ENCODE data around the gene RRP12. TPM values are rescaled to one million over a fixed set of nuclear protein-coding genes. Genes with fewer than 3 reads are reported as not detected.

RRP12 gene
- total RNA-seq: 10 to 100 TPM; 25.9 to 91.4 (median 33.5) TPM
- 32.8 TPM for total RNA-seq (2013)
- total RNA-seq: 17.9 to 657 (median 269) reads per million in 29 experiments

- Histone ChIP-seq H3K27me3 (replicated peaks in 1 of 2; ENCODE audit: control insufficient read depth in 2 of 2, extremely low read depth in 1 of 2, insufficient read depth in 2 of 2, low read length in 1 of 2) (no peaks in the 10 kb centered on the region), H3K4me3 (ENCODE audit: control insufficient read depth in 1 of 2, extremely low read depth in 1 of 2, low read length in 1 of 2) (peak within 1 kb of the TSS; percentile 69 to 95), H3K36me3 (ENCODE audit: control insufficient read depth in 2 of 2, extremely low read depth in 1 of 2, insufficient read depth in 1 of 2, low read length in 1 of 2) (peaks cover 2 to 9% of the 10 kb centered on the region in 2 donors), H3K9me3 (no peaks in the 10 kb centered on the region), H3K27ac (ENCODE audit: low read length) (peak within 1 kb of the TSS; percentile 85), H3K4me1 (ENCODE audit: control insufficient read depth in 1 of 2, extremely low read depth in 1 of 2, insufficient read depth in 2 of 2, low read length in 2 of 2) (peaks cover 5 to 16% of the 10 kb centered on the region in 2 experiments)
- Mint-ChIP-seq H3K4me1 (peaks cover 15 to 20% (median 16%) of the 10 kb centered on the region in 3 donors), H3K36me3 (peaks cover 6% of the 10 kb centered on the region), H3K27me3 (no peaks in the 10 kb centered on the region), H3K9me3 (no peaks in the 10 kb centered on the region), H3K4me3 (peak within 1 kb of the TSS; percentile 93 to 98 (median 95)), H3K27ac (peak within 1 kb of the TSS; percentile 93)
- ChIA-PET CTCF (interaction anchor here in 1 of 2 donors (0.6 to 2.7 kb wide), 11 partner anchors 9 to 328 kb away, joined by 3 to 14 read pairs (median 4); partner anchors contain the start of genes FRAT1 and PGAM1), POLR2A (interaction anchor here (0.5 to 1.6 kb wide), 23 partner anchors 8 to 1271 kb away, joined by 3 to 16 read pairs (median 4); partner anchors contain the start of gene GOLGA7B (in 1 of the 2))
- peak; percentile 96 to 99 (median 99) for ATAC-seq (replicated peaks in 1 of 4)
- WGBS (ENCODE audit: insufficient coverage): 0% methylated on average over 30 of the region's 39 CpGs
- peak; percentile 47 to 97 (median 85) for DNase-seq
Measured at GRCh38 chr10:97400665-97401454, at the start of gene RRP12. RRP12 (minus strand) TSS chr10:97401340; CDS start chr10:97401231, 109 bp downstream.

GRCh38 chr10:97450828-97451227 is 49.7 kb upstream of the RRP12 start:
- Mint-ChIP-seq H3K4me1 (peaks cover 26 to 68% (median 67%) of the 10 kb centered on the region in 3 donors), H3K27me3 (no peaks in the 10 kb centered on the region), H3K27ac (peak overlapping the region; percentile 46 to 54), H3K4me3 (no peak overlapping the region), H3K9me3 (no peaks in the 10 kb centered on the region), H3K36me3 (peaks cover 20% of the 10 kb centered on the region)
- ATAC-seq (replicated peaks in 1 of 4) (no peak), DNase-seq (no peak)
- H3K27me3 ChIP-seq (replicated peaks in 1 of 2; ENCODE audit: control insufficient read depth in 2 of 2, extremely low read depth in 1 of 2, insufficient read depth in 2 of 2, low read length in 1 of 2): no peaks in the 10 kb centered on the region
- peaks cover 0 to 18% of the 10 kb centered on the region in 2 experiments for H3K4me1 ChIP-seq (ENCODE audit: control insufficient read depth in 1 of 2, extremely low read depth in 1 of 2, insufficient read depth in 2 of 2, low read length in 2 of 2)
- no CpG with 5 or more reads among the region's 2 CpGs for WGBS (ENCODE audit: insufficient coverage)
- no peak overlapping the region for H3K27ac ChIP-seq (ENCODE audit: low read length)
- H3K36me3 ChIP-seq (ENCODE audit: control insufficient read depth in 2 of 2, extremely low read depth in 1 of 2, insufficient read depth in 1 of 2, low read length in 1 of 2): peaks cover 5 to 30% of the 10 kb centered on the region in 2 donors
- no peaks in the 10 kb centered on the region for H3K9me3 ChIP-seq
- ChIA-PET CTCF (interaction anchor here in 1 of 2 donors (0.7 kb wide), 1 partner anchor 12 kb away, joined by 3 read pairs; no protein-coding TSS in a partner anchor), POLR2A (interaction anchor here in 1 of 2 donors (0.6 kb wide), 1 partner anchor 41 kb away, joined by 3 read pairs; no protein-coding TSS in a partner anchor)
- no peak overlapping the region for H3K4me3 ChIP-seq (ENCODE audit: control insufficient read depth in 1 of 2, extremely low read depth in 1 of 2, low read length in 1 of 2)

GRCh38 chr10:97445722-97446639 is 44.8 kb upstream of the RRP12 start, which contains the start of the genes EXOSC1 and ZDHHC16:
EXOSC1 (minus strand) TSS chr10:97446006; CDS start chr10:97445985, 21 bp downstream.
ZDHHC16 (plus strand) TSS chr10:97446175; CDS start chr10:97451676, 5,501 bp downstream.
- Histone ChIP-seq H3K36me3 (ENCODE audit: control insufficient read depth in 2 of 2, extremely low read depth in 1 of 2, insufficient read depth in 1 of 2, low read length in 1 of 2) (peaks cover under 1 to 15% of the 10 kb centered on the region in 2 donors), H3K9me3 (no peaks in the 10 kb centered on the region), H3K4me3 (ENCODE audit: control insufficient read depth in 1 of 2, extremely low read depth in 1 of 2, low read length in 1 of 2) (peak within 1 kb of the TSS; percentile 72 to 88), H3K27ac (ENCODE audit: low read length) (peak within 1 kb of the TSS; percentile 52), H3K27me3 (replicated peaks in 1 of 2; ENCODE audit: control insufficient read depth in 2 of 2, extremely low read depth in 1 of 2, insufficient read depth in 2 of 2, low read length in 1 of 2) (no peaks in the 10 kb centered on the region), H3K4me1 (ENCODE audit: control insufficient read depth in 1 of 2, extremely low read depth in 1 of 2, insufficient read depth in 2 of 2, low read length in 2 of 2) (peaks cover 8 to 19% of the 10 kb centered on the region in 2 experiments)
- Mint-ChIP-seq H3K36me3 (peaks cover 12% of the 10 kb centered on the region), H3K4me3 (peak within 1 kb of the TSS; percentile 98 to 99 (median 98)), H3K4me1 (peaks cover 39 to 56% (median 55%) of the 10 kb centered on the region in 3 donors), H3K27me3 (no peaks in the 10 kb centered on the region), H3K27ac (peak within 1 kb of the TSS; percentile 91 to 94), H3K9me3 (no peaks in the 10 kb centered on the region)
- ATAC-seq (replicated peaks in 1 of 4) (peak; percentile 97 to 98 (median 98)), DNase-seq (peak; percentile 72 to 93 (median 86))
- POLR2A ChIA-PET: interaction anchor here in 1 of 2 donors (0.6 kb wide), 1 partner anchor 1768 kb away, joined by 4 read pairs; no protein-coding TSS in a partner anchor
- WGBS (ENCODE audit: insufficient coverage): 0% methylated on average over 56 of the region's 66 CpGs
- CTCF ChIA-PET: interaction anchor here in 1 of 2 donors (0.6 to 1.7 kb wide), 2 partner anchors 16 to 43 kb away, joined by 4 to 6 read pairs; no protein-coding TSS in a partner anchor

GRCh38 chr10:97445357-97445721 is 44.2 kb upstream of the RRP12 start:
- H3K4me3 ChIP-seq (ENCODE audit: control insufficient read depth in 1 of 2, extremely low read depth in 1 of 2, low read length in 1 of 2): peak overlapping the region; percentile 72 to 88
- H3K4me1 ChIP-seq (ENCODE audit: control insufficient read depth in 1 of 2, extremely low read depth in 1 of 2, insufficient read depth in 2 of 2, low read length in 2 of 2): peaks cover 8 to 19% of the 10 kb centered on the region in 2 experiments
- peak overlapping the region; percentile 91 to 94 for H3K27ac Mint-ChIP-seq
- H3K9me3 ChIP-seq: no peaks in the 10 kb centered on the region
- DNase-seq: no peak
- CTCF ChIA-PET: interaction anchor here (0.6 to 1.7 kb wide), 5 partner anchors 16 to 291 kb away, joined by 3 to 6 read pairs (median 4); partner anchors contain the start of gene ZFYVE27 (in 1 of the 2)
- no peak for ATAC-seq (replicated peaks in 1 of 4)
- H3K36me3 ChIP-seq (ENCODE audit: control insufficient read depth in 2 of 2, extremely low read depth in 1 of 2, insufficient read depth in 1 of 2, low read length in 1 of 2): peaks cover 0 to 20% of the 10 kb centered on the region in 2 donors
- peak overlapping the region; percentile 98 to 99 (median 98) for H3K4me3 Mint-ChIP-seq
- no peaks in the 10 kb centered on the region for H3K9me3 Mint-ChIP-seq
- peaks cover 11% of the 10 kb centered on the region for H3K36me3 Mint-ChIP-seq
- peak overlapping the region; percentile 8 for H3K27ac ChIP-seq (ENCODE audit: low read length)
- POLR2A ChIA-PET: interaction anchor here in 1 of 2 donors (0.8 to 1.0 kb wide), 2 partner anchors 9 to 44 kb away, joined by 3 to 4 read pairs; partner anchors contain the start of gene RRP12
- no peaks in the 10 kb centered on the region for H3K27me3 ChIP-seq (replicated peaks in 1 of 2; ENCODE audit: control insufficient read depth in 2 of 2, extremely low read depth in 1 of 2, insufficient read depth in 2 of 2, low read length in 1 of 2)
- 0% methylated on average over 9 of the region's 13 CpGs for WGBS (ENCODE audit: insufficient coverage)
- H3K4me1 Mint-ChIP-seq: peaks cover 33 to 50% (median 50%) of the 10 kb centered on the region in 3 donors
- H3K27me3 Mint-ChIP-seq: no peaks in the 10 kb centered on the region

- ChIA-PET POLR2A (interaction anchor here in 1 of 2 donors (0.6 to 0.7 kb wide), 2 partner anchors 23 to 61 kb away, joined by 3 to 7 read pairs; no protein-coding TSS in a partner anchor), CTCF (interaction anchor here in 1 of 2 donors (1.7 kb wide), 1 partner anchor 14 kb away, joined by 4 read pairs; no protein-coding TSS in a partner anchor)
- DNase-seq (no peak), ATAC-seq (replicated peaks in 1 of 4) (no peak)
- no peaks in the 10 kb centered on the region for H3K27me3 ChIP-seq (replicated peaks in 1 of 2; ENCODE audit: control insufficient read depth in 2 of 2, extremely low read depth in 1 of 2, insufficient read depth in 2 of 2, low read length in 1 of 2)
- Mint-ChIP-seq H3K9me3 (no peaks in the 10 kb centered on the region), H3K27me3 (no peaks in the 10 kb centered on the region), H3K27ac (peak overlapping the region in 1 of 2 donors; percentile 56), H3K36me3 (peaks cover 15% of the 10 kb centered on the region), H3K4me3 (peak overlapping the region; percentile 98 to 99 (median 98)), H3K4me1 (peaks cover 30 to 47% (median 47%) of the 10 kb centered on the region in 3 donors)
- H3K4me1 ChIP-seq (ENCODE audit: control insufficient read depth in 1 of 2, extremely low read depth in 1 of 2, insufficient read depth in 2 of 2, low read length in 2 of 2): peaks cover 8 to 19% of the 10 kb centered on the region in 2 experiments
- H3K4me3 ChIP-seq (ENCODE audit: control insufficient read depth in 1 of 2, extremely low read depth in 1 of 2, low read length in 1 of 2): no peak overlapping the region
- peaks cover 0 to 23% of the 10 kb centered on the region in 2 donors for H3K36me3 ChIP-seq (ENCODE audit: control insufficient read depth in 2 of 2, extremely low read depth in 1 of 2, insufficient read depth in 1 of 2, low read length in 1 of 2)
- no peaks in the 10 kb centered on the region for H3K9me3 ChIP-seq
- no CpG with 5 or more reads among the region's 1 CpG for WGBS (ENCODE audit: insufficient coverage)
- H3K27ac ChIP-seq (ENCODE audit: low read length): no peak overlapping the region
Measured at GRCh38 chr10:97444212-97444611, 43.1 kb upstream of the RRP12 start.

Measured in T-cell (primary cell).